NK-92 treated with Interleukin-12 subunit alpha and Interleukin-12 subunit beta, amount 100 ng/mL, for 24 hours (cell line): ENCODE measurements around the gene HES3.

Experiments used
- DNase-seq: peaks from one replicate; lab custom pipeline; 2025; lab: John Stamatoyannopoulos, UW

Gene HES3

DNA sequence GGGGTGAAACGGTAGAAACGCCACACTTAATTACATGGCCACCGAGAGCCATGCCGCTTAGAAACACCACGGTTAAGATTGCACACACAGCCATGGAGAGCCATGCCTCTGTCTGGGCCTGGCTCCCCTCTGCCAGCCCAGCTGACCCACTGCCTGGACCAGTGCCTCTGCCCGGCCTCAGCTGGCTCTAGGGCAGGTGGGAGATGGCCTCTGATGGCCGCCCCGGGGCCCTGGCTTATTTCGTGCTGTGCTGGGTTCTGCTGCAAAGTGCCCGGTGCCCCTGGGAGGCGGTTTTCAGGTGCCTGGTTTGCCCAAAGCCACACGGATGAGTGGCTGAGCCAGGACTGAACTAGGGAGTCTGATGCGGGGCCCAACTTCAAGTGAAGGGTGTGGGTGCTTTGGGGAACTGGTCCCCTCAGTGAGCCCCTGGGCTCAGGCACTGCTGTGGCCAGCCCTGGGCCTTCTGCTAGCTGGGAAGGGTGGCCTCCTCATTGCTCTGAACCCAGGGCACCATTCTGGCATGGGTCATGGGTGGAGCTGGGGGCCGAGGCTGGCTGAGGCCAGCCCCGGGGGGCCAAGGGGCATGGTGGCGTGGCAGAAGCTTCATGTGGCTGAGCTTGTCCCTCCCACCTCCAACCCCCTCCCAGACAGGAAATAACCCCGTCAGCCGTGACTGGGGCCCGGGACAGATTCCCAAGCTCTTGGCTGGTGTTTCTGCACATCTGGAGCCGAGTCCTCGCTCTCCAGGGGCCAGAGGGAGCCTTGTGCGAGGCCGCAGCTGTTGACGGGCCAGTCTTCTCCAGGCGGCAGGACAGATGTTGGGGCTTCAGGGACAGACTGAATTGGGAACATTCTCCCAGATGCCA, 18.8 kb downstream of the HES3 start:
- DNase-seq = no peak

DNA sequence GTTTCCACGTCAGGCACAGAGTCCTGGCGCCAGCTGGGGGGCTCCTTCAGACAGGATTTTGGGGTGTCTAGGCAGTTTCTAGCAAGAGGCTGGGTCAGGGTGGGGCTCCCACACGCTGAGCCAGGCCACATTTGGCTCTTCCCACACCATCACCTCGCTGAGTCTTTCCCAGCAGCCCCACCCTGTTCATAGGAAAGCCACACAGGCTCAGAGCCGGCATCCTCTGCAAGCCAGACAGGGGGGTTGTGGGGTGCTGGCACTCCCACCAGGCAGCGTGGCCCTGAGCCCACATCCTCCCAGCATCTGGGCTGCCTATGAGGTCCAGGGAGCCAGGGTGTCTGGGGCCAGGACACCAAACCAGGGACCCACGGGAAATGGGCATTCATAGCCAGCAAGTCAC, 19.7 kb downstream of the HES3 start:
- DNase-seq = no peak

DNA sequence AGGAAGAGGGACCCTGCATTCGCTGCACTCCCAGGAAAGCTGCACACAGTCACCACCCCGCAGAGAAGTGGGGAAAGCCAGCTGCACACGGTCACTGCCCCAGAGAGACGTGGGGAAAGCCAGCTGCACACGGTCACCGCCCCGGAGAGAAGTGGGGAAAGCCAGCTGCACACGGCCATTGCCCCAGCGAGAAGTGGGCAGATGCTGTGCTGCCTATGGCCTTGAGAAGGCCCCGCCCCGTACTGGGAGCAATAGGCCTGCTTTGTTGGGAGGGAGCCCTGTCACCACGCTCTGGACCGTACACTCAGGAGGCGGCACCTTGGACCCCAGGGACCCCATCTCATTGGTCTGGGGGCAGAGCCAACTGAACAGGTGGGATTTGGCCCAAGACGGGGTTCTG, 21.2 kb downstream of the HES3 start:
- DNase-seq = no peak

DNA sequence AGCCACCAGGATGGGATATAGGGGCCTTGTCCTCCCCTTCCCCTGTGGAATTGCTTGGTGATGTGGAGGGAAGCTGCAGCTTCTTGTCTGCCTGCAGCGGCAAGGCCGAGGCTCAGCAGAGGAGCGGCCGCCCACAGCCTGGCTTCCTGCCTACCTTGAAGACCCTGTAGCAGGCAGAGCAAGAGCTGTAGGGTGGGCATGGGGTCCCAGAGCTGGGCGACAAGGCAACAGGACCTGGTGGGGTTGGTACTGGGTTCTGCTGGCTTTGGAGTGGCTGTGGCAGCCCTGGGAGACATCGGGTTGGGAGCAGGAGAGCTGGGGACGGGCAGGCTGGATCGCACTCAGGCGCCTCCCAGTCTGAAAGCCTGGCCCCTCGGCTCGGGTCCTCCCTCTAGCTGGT, 22.7 kb downstream of the HES3 start:
- no peak for DNase-seq

DNA sequence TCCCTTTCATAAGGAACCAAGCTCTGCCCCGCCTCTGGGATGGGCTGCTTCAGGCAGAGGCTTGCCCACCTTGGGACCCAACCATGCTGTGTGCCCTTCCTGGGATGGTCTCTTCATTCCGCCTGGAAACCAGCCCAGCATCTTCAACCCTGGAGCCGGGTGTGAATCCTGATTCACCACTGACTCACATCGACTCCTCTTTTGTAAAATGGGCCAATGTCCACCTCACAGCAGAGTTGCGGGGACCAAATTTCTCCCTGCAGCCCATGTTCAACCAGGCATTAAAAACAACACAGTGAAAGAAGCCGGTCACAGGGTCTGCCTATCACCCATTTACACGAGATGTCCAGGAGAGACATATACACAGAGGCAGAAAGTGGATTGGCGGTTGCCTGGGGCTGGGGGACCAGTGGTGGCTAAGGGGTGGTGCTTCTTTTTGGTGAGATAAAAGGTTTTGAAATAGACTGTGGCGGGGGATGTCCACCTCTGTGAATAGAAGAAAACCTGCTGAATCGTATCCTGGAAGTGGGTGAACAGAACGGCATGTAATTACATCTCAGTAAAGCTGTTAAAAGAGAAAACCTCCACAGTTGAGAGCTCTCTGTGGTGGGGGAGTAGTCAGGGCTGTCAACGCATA, 23.8 kb downstream of the HES3 start:
- DNase-seq = no peak

DNA sequence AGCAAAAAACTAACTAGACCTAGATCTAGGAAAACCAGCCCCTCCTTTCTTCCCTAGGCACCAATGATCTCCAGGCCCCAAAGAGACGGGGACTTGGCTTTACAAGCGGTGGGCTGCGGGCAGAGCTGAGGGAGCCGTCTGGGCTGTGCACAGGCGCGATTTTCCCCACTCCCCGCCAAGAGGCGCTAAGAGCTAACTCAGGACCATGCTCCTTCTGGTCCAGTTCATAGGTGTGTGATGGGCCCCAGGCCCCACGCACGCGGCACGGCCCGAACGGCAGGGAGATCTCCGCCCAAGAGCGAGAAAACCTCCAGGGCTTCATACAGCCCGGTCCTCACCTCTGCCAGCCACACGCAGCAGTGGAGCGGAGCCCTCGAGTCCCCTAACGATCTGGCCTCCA, 24.4 kb downstream of the HES3 start:
- no peak for DNase-seq

DNA sequence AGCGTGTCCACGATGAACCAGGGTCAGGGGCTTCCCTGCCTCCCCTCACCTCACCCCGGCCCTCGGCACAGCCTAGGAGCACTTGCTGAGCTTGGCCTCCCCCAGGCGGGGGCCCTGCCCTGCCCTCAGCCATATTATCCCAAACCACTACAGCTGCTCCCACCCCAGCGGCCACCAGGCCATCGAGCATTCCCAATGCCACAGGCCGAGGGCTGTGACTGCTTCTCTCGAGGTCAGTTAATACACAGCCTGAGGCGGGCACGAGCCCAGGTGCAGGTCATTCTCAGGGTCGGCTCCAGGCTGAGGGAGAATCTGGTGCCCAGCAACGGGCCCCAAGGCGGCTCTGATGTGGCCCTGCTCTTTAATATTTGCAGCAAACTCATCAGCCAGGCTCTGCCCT, 25.3 kb downstream of the HES3 start:
- DNase-seq = no peak

DNA sequence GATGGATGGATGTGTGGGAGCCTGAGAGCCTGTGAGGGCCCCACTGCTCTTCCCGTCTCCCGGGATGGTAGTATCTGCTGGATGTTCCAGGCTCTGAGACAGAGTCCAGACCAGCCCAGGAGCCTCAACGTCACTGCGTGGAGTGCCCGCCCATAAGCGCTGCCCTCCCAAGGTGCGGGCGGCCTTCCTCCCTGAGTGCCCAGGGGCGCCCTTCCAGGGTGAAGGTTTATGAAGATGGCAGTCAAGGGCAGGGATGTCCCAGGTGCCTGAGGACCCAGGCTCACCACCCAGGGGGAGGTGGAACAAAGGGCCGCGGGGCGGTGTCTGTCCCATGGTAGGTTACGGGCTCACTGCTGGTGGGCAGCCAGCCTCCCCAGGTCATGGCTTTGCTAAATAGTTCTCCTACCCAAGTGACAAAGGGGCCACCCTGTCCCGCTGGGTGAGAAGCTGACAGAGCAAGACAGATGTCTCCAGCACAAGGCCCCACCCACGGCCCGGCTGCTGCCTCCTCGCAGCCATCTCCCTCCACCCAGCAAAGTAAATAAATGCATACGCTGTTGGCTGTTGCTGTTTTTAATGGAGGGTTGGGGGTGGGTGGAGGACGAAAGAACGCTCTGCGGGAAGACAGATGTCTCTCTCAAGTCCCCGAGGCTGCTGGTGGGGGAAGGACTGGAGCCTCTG, 25.9 kb downstream of the HES3 start:
- DNase-seq = no peak

DNA sequence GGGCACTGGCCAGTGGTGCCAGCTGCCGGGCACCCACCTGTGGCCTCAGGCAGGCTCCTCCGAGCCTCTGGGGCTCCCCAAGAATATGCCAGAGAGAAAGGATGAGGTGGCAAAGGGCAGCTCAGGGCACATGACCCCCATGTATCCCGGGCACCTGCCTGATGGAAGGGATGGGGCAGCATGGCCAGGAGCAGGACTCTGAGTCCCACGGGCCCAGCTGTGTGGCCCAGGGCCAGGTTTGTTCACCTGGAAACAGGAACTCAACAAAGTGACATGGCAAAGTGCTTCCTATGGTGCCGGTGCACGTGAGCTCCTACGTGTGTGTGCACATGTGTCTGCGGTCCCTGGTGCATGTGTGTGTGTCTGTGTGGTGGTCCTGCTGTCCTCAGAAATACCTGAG, 26.4 kb downstream of the HES3 start:
- DNase-seq = no peak

DNA sequence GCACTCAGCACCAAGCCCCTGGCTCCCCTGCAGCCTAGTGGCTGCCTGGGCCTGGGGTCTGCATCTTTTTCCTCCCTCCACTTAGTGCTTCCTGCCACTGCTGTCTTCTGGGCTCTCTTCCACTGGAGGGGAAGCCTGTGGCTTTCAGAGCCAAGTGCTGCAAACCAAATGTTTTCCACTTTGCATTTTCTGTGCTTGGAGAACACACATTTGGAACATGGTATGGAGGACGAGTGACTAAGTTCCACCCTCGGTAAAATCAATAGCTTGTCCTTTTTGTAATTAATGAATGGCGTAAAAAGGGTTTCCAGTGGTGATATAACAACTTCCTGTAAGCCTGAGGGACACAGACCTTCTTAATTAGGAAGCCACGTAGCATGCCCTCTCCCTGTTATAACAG, 27.0 kb downstream of the HES3 start:
- DNase-seq = no peak

DNA sequence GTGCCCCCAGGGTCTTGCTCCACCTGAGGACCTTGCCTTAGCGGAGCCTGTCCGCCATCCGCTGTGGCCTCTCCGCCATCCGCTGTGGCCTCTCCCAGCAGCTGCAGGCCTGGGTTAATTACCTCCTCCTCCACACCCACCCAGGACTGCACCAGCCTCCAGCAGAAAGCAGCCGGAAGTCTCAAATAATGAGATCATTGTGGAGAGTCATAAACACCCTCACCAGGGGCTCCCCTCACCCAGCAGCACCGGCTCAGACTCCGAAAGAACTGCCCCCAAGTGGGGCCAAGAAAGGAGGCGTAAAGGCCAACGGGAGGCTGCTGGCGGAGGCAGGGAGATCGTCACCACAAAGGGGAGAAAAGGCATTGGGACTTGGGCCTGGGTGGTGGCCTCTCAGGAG, 27.6 kb downstream of the HES3 start:
- DNase-seq = no peak

DNA sequence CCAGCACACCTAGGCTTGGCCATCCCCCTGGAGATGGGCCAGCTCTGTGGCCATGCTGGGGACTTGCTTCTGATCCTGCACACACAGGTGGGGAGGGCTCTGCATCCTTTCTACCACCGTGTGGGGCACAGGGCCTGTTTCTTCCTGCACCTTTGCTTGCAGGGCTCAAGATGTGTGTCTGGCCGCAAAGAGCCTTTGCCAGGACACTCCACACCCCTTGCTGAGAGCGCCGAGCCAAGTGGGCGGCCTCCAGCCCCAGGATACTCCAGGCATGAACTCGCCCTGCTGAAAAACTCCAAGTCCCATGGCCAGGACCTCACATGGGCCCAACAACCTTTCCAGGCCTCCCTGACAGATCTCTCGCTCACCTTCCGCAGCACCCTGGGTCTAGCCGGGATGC, 28.5 kb downstream of the HES3 start:
- no peak for DNase-seq

DNA sequence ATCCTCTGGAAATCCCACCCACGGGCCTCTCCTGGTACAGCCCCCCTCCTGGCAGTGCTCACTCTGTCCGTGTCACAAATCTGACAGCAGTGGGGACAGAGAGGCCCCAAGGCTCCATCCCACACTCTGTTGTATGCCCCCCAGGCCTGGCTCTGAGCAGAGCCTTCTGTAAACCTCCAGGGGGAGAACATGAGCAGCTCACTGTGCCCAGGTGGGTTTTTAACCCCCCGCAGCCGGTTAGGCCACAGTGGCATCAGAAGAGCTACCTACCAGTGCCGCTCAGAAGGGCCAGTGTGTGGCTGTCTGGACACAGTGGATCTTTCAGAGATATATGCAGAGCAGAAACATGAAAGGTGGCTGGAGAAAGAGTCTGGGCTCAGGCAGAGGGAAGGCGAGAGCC, 28.9 kb downstream of the HES3 start:
- DNase-seq = no peak

DNA sequence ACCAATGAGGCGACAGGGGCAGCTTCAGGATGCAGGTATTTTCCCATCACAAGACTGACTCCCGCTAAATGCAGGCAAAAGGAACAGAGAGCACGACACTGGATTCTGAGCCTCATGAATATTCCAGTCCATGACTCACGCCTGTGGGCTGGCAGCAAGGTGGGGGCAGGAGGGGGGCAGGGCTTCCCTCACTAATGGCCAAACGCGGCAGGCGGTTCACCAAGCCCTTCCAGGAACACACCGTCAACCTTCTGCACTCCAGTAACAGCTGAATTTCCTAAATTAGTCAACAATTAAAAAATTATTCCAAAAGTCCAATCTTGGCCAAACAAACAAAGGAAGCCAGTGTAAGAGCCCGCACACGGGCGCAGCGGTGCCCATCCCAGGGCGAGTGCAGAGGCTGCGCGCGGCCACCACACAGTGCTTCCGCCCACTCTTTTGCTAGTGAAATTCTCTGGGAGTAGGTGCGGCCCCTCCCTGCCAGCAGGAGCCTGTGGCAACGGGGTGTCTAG, 29.5 kb downstream of the HES3 start:
- no peak for DNase-seq

DNA sequence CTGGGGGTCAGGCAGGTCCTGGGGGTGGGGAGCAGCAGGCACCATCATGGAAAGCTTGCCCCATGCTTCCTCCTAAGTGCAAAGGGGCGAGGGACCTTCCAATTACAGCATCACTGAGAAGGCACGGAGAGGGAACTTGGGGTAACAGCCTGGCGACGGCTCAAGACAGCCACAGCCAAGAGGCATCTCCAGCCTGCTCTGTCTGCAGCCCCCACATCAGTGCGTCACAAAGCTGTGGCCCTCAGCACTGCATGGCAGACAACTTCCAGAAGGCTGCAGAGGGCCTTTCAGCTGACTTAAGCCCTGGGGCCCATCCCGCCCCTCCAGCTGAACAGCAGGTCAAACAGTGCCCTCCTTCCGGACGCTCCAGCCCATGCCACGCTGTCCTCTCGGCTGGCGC, 30.1 kb downstream of the HES3 start:
- DNase-seq = no peak

DNA sequence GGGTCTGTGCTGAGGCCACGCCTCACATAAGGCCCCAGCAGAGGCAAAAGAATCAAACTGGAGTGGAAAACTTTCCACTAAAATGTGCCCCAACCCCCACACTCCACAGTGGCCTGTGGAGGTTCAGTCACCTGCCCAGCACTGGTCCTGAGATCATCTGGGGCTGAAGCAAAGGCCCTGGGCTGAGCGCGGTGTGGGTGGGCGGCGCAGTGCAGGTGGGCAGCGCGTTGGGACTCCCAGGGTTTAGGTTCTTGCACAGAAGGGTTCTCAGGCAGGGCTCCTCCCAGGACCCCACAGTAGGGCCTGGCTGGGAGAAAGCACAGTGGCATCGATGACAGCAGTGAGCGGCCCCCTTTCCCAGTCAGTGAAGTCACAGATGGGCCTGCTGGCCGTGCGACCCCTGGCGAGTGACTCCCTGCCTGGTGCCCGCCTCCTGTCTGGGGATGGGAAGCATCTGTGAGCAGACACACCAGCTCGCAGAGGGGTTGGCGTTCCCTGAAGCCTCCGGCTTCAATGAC, 30.7 kb downstream of the HES3 start:
- no peak for DNase-seq

DNA sequence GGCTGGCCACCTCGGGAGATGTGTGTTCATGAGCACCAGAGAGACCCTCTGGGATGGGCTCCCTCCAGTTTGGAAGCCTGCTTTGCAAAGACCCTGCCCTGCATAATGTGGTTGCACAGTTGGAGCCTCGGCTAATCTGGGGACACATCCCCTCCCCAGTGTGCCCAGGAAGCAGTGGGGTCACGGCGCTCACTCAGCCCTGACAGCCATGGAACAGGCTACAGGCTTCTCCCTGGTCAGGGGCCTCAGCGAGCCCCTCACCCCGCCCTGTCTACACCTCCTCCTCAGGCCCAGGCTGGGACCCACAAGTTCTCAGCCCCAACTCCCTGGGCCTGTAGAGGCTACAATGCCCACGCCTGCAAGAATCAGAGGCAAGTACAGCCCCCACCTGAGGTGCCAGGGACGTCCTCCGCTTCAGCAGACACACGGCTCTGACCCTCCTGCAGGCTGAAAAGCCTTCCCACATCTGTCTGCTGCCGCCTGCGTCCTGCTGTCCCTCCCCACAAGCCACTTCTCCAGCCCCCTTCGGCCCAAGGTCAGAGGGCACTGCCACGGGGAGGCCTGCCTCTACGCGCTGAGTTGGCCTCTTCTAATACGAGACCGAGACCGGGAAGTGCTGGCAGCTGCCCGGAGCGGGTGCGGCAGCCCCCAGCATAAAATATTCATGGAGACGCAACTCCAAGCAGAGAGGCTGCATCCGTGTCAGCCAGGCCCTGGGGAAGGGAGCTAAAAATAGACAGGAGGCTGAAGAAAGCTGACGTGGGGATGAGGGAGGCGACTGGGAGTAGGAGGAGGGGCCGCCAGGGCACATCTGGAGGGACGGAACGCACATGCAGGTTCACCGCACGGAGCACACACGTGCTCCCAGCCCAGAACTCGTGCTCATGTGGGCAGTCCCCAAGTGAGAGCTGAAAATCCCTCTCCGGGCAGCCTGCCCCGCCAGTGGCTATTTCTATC, 32.1 kb downstream of the HES3 start:
- DNase-seq = no peak

DNA sequence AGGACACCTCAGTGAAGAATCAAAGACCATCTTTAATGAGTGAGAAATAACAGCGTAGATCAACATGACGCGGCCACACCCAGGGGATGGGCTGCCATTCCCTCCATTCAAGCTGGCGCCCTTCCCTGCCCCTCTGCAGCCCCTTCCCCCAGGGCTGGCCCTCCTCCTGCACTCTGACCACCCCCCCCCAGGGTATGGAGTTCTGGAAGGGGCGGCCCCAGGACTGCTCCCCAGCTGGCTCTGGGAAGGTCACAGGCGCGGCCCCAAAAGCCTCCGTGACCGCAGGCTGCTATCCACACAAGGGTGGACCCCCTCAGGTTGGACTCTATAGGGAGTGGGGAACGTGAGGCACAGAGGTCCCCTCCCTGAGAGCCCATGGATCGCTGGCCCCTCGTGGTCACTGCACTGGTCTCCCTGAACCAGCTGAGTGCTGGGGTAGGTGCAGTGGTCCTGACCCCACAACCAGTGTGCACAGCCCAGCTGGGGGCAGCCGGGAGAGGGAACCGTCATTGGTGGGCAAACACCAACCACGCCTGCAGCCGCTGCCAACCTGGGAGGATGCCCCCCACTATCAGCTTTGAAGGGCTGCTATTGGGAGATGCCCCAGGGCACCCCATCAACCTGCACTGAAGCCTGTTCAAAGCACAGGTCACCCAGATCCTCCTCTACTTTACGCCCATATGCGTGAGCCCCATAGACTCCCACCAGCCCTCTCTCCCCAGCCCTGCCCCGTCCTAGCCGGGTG, 33.0 kb downstream of the HES3 start:
- no peak for DNase-seq

DNA sequence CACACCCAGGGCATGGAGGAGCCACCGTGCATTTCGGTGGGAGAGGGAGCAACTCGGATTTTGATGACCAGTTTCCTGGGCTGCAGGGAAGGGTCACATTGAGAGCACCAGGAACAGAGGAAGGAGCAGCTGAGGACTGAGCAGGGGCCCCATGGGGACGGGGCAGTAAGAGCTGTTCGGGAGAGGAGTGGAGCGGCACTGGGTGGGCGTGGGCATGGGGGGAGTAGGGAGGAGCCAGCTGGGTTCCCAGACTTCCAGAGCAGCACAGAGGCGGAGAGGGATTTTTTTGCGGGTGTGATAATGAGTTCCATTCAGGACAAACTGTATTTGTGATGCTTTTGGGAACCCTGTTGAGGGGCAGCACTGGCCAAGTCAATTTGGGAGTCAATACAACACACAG, 34.3 kb downstream of the HES3 start:
- DNase-seq = no peak

DNA sequence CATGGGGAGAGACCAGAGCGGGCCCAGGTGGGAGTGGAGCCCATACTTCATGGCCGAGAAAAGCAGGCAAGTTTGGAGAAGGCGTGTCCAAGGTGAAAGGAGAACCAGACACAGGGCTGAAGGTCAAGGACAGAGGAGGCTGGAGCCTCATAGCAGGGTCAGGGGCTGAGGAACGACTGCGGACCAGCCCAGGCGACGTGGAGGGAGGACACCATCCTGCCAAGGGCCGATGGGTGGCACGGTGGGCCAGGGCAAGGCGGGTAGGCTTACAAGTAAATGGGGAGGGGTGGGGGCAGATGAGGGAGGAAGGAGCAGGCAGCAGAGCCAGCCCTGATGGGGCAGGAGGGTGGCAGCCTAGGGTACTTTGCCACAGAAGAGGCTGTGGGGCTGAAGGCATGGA, 35.1 kb downstream of the HES3 start:
- DNase-seq = no peak
